T-cell (primary cell): ENCODE data around the gene SERPINA12. TPM values are rescaled to one million over a fixed set of nuclear protein-coding genes. Genes with fewer than 3 reads are reported as not detected.

ENCODE experiments used
- ATAC-seq, 4 experiments: fragments of 200-7000 bp in 3 of 4; fragments of 150-1000 bp in 1 of 4; cut with Tn5 transposase; replicated peaks in 1 of 4; 1 replicate in 3 of 4; 2 replicates in 1 of 4; pipeline ENCODE4 v1.10.0; 2021; ENCODE audit warnings: moderate library complexity in 3 of 4, mild to moderate bottlenecking in 2 of 4, moderate number of reproducible peaks in 1 of 4
- CTCF ChIA-PET, 2 donors: fragments of 300-600 bp; sonication (Branson Sonifier 250); formaldehyde crosslinking; loops; one replicate each; lab custom pipeline; 2022; ENCODE audit warnings: antibody characterized with exemption in 2 of 2; lab: Charles Lee
- POLR2A ChIA-PET, 2 donors: fragments of 300-600 bp; sonication (Branson Sonifier 250); formaldehyde crosslinking; loops; one replicate each; lab custom pipeline; 2022; ENCODE audit warnings: antibody characterized with exemption in 2 of 2; lab: Charles Lee
- DNase-seq, 35 experiments: peaks; one replicate each; pipeline versions ENCODE4 v3.0.0 to v3.0.0-alpha.2; 2013 to 2023
- H3K27ac ChIP-seq: one replicate; pipeline ENCODE4 v1.5.1; 2013; ENCODE audit warnings: low read length
- H3K27me3 ChIP-seq, 2 experiments: replicated peaks in 1 of 2; 1 replicate in 1 of 2; 2 replicates in 1 of 2; pipeline versions ENCODE4 v1.6.1 to v1.7.0; 2013; ENCODE audit warnings: low read length in 1 of 2, mixed read lengths in 1 of 2; ENCODE audit not compliant: control insufficient read depth in 2 of 2, insufficient read depth in 2 of 2; ENCODE audit errors: extremely low read depth in 1 of 2
- H3K36me3 ChIP-seq, 2 donors: 1 replicate in 1 of 2; 2 replicates in 1 of 2; pipeline versions ENCODE4 v1.6.1 to v1.7.0; 2013; ENCODE audit warnings: low read length in 1 of 2; ENCODE audit not compliant: control insufficient read depth in 2 of 2, insufficient read depth in 1 of 2; ENCODE audit errors: extremely low read depth in 1 of 2
- H3K4me1 ChIP-seq, 2 experiments: 1 replicate in 1 of 2; 2 replicates in 1 of 2; pipeline versions ENCODE4 v1.6.1 to v1.7.0; 2013; ENCODE audit warnings: low read length in 2 of 2, mixed read lengths in 1 of 2; ENCODE audit not compliant: insufficient read depth in 2 of 2, control insufficient read depth in 1 of 2; ENCODE audit errors: extremely low read depth in 1 of 2
- H3K4me3 ChIP-seq, 2 donors: 1 replicate in 1 of 2; 2 replicates in 1 of 2; pipeline versions ENCODE4 v1.5.1 to v1.7.0; 2013; ENCODE audit warnings: mild to moderate bottlenecking in 2 of 2, low read length in 1 of 2, moderate library complexity in 1 of 2; ENCODE audit not compliant: control insufficient read depth in 1 of 2; ENCODE audit errors: extremely low read depth in 1 of 2
- H3K9me3 ChIP-seq: 2 replicates; pipeline ENCODE4 v1.7.0; 2013
- H3K27ac Mint-ChIP-seq, 2 donors: one replicate each; pipeline ENCODE4 v1.8.0; 2020 to 2021; ENCODE audit warnings: mild to moderate bottlenecking in 2 of 2, mixed read lengths in 2 of 2
- H3K27me3 Mint-ChIP-seq, 2 donors: one replicate each; pipeline ENCODE4 v1.8.0; 2021 to 2022; ENCODE audit warnings: mixed read lengths in 2 of 2
- H3K36me3 Mint-ChIP-seq: one replicate; pipeline ENCODE4 v1.8.0; 2021; ENCODE audit warnings: mixed read lengths
- H3K4me1 Mint-ChIP-seq, 3 donors: one replicate each; pipeline ENCODE4 v1.8.0; 2020 to 2022; ENCODE audit warnings: mixed read lengths in 3 of 3, mild to moderate bottlenecking in 1 of 3
- H3K4me3 Mint-ChIP-seq, 3 donors: one replicate each; pipeline ENCODE4 v1.8.0; 2020 to 2022; ENCODE audit warnings: mild to moderate bottlenecking in 3 of 3, mixed read lengths in 3 of 3, moderate library complexity in 3 of 3
- H3K9me3 Mint-ChIP-seq, 3 donors: one replicate each; pipeline ENCODE4 v1.8.0; 2020 to 2022; ENCODE audit warnings: mixed read lengths in 3 of 3
- WGBS: methylation state at CpG from one replicate; pipeline ENCODE4 v1.1.5; 2013; ENCODE audit warnings: missing lambda C conversion rate; ENCODE audit not compliant: insufficient coverage; 5-methylcytosine and 5-hydroxymethylcytosine counted together
- total RNA-seq, 35 experiments: library from RNA in 6 of 35; stranded (reverse) in 6 of 35; fragments of 120-200 nt in 1 of 35; gene quantifications; one replicate each; pipeline versions ENCODE4 v1.2.1 to v1.2.4 and lab custom pipeline; 2013 to 2026

SERPINA12 gene
- total RNA-seq, 5 donors from 2014 or later (not counting 1 experiment from before 2014, with no cell fraction given), result not detected

DNA sequence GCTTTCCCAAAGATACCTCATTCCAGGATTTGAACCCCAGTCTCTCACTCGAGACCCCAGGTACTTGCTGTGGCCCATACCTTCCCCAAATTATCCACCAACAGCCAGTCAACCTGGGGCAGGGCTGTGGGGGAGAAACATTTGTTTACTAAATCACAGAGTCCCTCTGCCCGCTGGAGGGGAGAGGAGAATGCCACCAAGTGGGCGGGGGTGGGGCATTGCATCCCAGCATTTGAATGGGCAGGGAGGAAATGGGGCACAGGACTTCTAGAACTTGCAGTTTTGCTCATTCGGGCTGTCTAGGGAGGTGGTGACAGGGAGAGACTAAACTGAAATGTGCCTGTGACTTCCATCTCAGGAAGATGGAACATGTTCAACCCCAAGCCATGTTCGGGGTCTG lies 22.4 kb downstream of the SERPINA12 start:
- peaks cover 0 to 11% of the 10 kb centered on the region in 2 experiments for H3K4me1 ChIP-seq
- H3K4me3 ChIP-seq, result no peak overlapping the region
- Mint-ChIP-seq H3K27ac (no peak overlapping the region), H3K36me3 (no peaks in the 10 kb centered on the region), H3K9me3 (no peaks in the 10 kb centered on the region), H3K4me3 (no peak overlapping the region), H3K4me1 (peaks cover 0 to 5% (median 4%) of the 10 kb centered on the region in 3 donors), H3K27me3 (peaks cover 20 to 38% of the 10 kb centered on the region in 2 donors)
- 37% methylated on average over 3 of the region's 5 CpGs for WGBS
- ChIA-PET POLR2A (no interaction called here), CTCF (interaction anchor here (0.6 to 1.6 kb wide), 5 partner anchors 9 to 547 kb away, joined by 3 to 6 read pairs (median 3); no protein-coding TSS in a partner anchor)
- no peaks in the 10 kb centered on the region for H3K36me3 ChIP-seq
- ATAC-seq, result no peak
- H3K9me3 ChIP-seq, result no peaks in the 10 kb centered on the region
- DNase-seq, result no peak
- H3K27ac ChIP-seq, result no peak overlapping the region
- H3K27me3 ChIP-seq, result peaks cover 0 to 34% of the 10 kb centered on the region in 2 experiments

DNA sequence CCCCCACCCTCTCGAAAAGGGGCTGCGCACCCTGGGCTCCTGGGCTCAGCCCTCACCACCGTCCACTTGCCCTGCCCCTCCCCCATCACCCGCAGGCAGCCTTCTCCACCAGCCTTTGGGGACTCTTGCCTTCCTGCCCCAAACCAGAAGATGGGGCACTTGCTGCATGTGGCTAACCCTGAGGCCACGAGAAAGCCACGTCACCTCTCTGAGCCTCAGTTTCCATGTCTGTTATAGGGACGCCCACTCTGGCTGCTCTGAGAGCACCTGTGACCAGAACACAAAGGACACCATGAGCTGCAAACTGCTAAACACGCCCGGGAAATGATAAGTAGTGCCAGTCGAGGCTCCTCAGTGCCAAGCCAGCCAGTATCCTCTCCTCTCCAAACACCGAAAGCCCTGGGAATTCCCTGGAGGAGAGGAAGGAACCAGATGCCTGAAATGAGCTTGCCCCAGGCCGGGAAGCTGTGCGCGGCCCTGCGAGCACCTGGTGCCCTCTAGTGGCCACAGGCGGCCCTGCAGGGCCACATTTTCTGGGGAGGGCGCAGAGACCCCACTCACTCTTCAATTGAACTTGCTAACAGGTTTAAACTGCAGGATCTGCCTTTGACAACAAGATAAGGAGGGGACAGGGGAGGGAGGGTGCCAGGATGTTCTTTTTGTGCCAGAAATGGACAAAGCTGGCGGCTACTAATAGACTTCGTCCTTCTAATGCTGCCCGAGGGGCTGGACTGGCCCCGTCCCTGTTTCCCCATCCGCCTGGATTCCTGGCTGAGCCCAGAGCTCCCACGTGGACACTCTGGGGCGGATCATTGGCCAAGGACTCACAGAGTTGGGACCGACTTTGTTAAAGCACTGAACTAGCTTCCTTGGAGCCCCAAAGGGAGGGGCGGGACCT lies 23.1 kb downstream of the SERPINA12 start:
- DNase-seq (peak in 27 of 35 experiments; percentile 2 to 46 (median 19)), ATAC-seq (peak in 1 of 4 experiments; percentile 54)
- no peak overlapping the region for H3K27ac Mint-ChIP-seq
- H3K9me3 Mint-ChIP-seq, result no peaks in the 10 kb centered on the region
- CTCF ChIA-PET, result interaction anchor here (0.6 to 1.0 kb wide), 4 partner anchors 9 to 546 kb away, joined by 3 to 6 read pairs (median 3); no protein-coding TSS in a partner anchor
- WGBS, result 15% methylated on average over 20 of the region's 26 CpGs
- peaks cover 0 to 34% of the 10 kb centered on the region in 2 experiments for H3K27me3 ChIP-seq
- H3K4me1 ChIP-seq, result peaks cover 0 to 11% of the 10 kb centered on the region in 2 experiments
- no peaks in the 10 kb centered on the region for H3K36me3 ChIP-seq
- H3K4me3 ChIP-seq, result no peak overlapping the region
- peaks cover 0 to 5% (median 4%) of the 10 kb centered on the region in 3 donors for H3K4me1 Mint-ChIP-seq
- H3K4me3 Mint-ChIP-seq, result no peak overlapping the region
- H3K9me3 ChIP-seq, result no peaks in the 10 kb centered on the region
- no peaks in the 10 kb centered on the region for H3K36me3 Mint-ChIP-seq
- H3K27ac ChIP-seq, result no peak overlapping the region
- H3K27me3 Mint-ChIP-seq, result peaks cover 20 to 38% of the 10 kb centered on the region in 2 donors
- POLR2A ChIA-PET, result no interaction called here

DNA sequence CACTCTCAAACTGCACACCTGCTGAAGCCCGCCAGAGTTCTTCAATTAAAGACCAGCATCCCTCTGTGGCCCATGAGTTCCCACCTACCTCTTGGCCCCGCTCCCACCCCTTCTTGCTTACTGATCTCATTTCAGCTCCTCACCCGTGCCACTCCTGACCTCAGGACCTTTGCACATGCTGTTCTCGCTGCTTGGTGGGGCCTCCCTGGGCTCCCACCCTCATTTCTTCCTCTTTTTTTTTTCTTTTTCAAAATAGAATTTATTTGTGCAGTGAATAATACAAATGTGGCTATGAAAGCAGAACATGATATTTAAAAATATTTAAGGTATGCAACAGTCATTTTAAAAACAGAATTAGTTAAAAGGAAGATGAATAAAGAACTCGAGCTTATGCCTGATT lies 24.8 kb downstream of the SERPINA12 start:
- peaks cover 20 to 38% of the 10 kb centered on the region in 2 donors for H3K27me3 Mint-ChIP-seq
- 83% methylated on average over 3 of the region's 5 CpGs for WGBS
- Histone ChIP-seq H3K4me1 (peaks cover 0 to 11% of the 10 kb centered on the region in 2 experiments), H3K4me3 (no peak overlapping the region), H3K27me3 (peaks cover 0 to 28% of the 10 kb centered on the region in 2 experiments), H3K27ac (no peak overlapping the region), H3K9me3 (no peaks in the 10 kb centered on the region), H3K36me3 (no peaks in the 10 kb centered on the region)
- ATAC-seq (no peak), DNase-seq (no peak)
- H3K36me3 Mint-ChIP-seq, result no peaks in the 10 kb centered on the region
- H3K9me3 Mint-ChIP-seq, result peaks cover 0 to 2% (median 0%) of the 10 kb centered on the region in 3 donors
- POLR2A ChIA-PET, result interaction anchor here in 1 of 2 donors (0.7 kb wide), 1 partner anchor 10 kb away, joined by 4 read pairs; no protein-coding TSS in a partner anchor
- no peak overlapping the region for H3K27ac Mint-ChIP-seq
- CTCF ChIA-PET, result interaction anchor here in 1 of 2 donors (0.6 kb wide), 1 partner anchor 1196 kb away, joined by 3 read pairs; no protein-coding TSS in a partner anchor
- no peak overlapping the region for H3K4me3 Mint-ChIP-seq
- peaks cover 0 to 5% (median 4%) of the 10 kb centered on the region in 3 donors for H3K4me1 Mint-ChIP-seq

DNA sequence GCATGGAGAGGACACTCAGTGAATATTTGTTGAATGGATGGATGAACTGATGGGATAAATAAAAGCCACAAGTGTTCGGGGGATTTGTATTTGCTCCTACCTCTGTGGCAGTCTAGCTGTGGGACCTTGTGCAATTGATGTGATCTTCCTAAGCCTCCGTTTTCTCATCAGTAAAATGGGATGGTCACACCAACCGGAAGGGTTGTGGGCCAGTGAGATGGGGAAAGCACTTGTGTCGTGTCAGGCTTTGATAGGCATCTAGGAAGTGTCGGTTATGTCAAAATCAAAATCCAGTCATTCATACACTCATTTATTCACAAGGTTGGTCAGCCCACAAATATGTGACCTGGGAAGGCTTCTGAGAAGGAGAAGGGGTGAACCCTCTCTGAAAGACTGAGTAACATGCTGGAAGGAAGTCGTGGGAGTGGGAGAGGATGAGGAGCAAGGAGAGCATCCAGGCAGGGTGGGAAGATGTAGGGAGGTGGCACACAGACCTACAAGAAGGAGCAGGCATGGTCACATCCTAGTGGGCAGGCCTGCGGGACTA lies 25.5 kb downstream of the SERPINA12 start:
- no peak overlapping the region for H3K27ac ChIP-seq
- peaks cover 0 to 5% (median 4%) of the 10 kb centered on the region in 3 donors for H3K4me1 Mint-ChIP-seq

DNA sequence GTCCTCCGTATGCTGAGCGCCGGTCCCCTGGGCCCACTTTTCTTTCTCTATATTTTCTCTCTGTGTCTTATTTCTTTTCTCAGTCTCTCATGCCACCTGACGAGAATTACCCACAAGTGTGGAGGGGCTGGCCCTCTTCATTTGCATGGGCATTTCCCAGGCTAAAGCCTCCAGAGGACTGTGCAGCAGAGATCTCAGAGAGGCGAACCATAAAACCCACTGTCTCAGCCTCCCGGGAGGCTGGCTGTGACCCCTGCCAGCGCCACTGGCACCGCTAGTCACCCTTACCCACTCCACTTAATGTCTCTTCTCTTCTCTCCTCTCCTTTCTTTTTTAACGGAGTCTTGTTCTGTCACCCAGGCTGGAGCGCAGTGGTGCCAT lies 26.2 kb downstream of the SERPINA12 start:
- Histone ChIP-seq H3K27ac (no peak overlapping the region), H3K4me3 (no peak overlapping the region), H3K27me3 (peaks cover 0 to 28% of the 10 kb centered on the region in 2 experiments), H3K9me3 (no peaks in the 10 kb centered on the region), H3K4me1 (peaks cover 0 to 11% of the 10 kb centered on the region in 2 experiments), H3K36me3 (no peaks in the 10 kb centered on the region)
- Mint-ChIP-seq H3K27me3 (peaks cover 15 to 32% of the 10 kb centered on the region in 2 donors), H3K9me3 (peaks cover 6 to 16% (median 10%) of the 10 kb centered on the region in 3 donors), H3K4me1 (peaks cover 0 to 5% (median 4%) of the 10 kb centered on the region in 3 donors), H3K4me3 (no peak overlapping the region), H3K27ac (no peak overlapping the region), H3K36me3 (no peaks in the 10 kb centered on the region)
- ChIA-PET POLR2A (no interaction called here), CTCF (no interaction called here)
- ATAC-seq (no peak), DNase-seq (no peak)
- 83% methylated on average over 7 of the region's 10 CpGs for WGBS

More for the DNA sequence above, 25.5 kb downstream of the SERPINA12 start:
- POLR2A ChIA-PET, result no interaction called here
- CTCF ChIA-PET, result interaction anchor here in 1 of 2 donors (0.6 kb wide), 1 partner anchor 1196 kb away, joined by 3 read pairs; no protein-coding TSS in a partner anchor
- Histone ChIP-seq H3K4me1 (peaks cover 0 to 11% of the 10 kb centered on the region in 2 experiments), H3K27me3 (peaks cover 0 to 28% of the 10 kb centered on the region in 2 experiments), H3K36me3 (no peaks in the 10 kb centered on the region), H3K4me3 (no peak overlapping the region), H3K9me3 (no peaks in the 10 kb centered on the region)
- DNase-seq (no peak), ATAC-seq (no peak)
- peaks cover 2 to 9% (median 3%) of the 10 kb centered on the region in 3 donors for H3K9me3 Mint-ChIP-seq
- peaks cover 20 to 36% of the 10 kb centered on the region in 2 donors for H3K27me3 Mint-ChIP-seq
- WGBS, result 79% methylated on average over 3 of the region's 7 CpGs
- H3K36me3 Mint-ChIP-seq, result no peaks in the 10 kb centered on the region
- no peak overlapping the region for H3K27ac Mint-ChIP-seq
- no peak overlapping the region for H3K4me3 Mint-ChIP-seq
